HG03045 (cell line): Measurements from ENCODE around the gene APMAP.
"Not testable (repeated sequence)": the region's sequence is repeated elsewhere in the genome, so short reads cannot be mapped to it uniquely, and the experiment has no call there.

Experiments
- ATAC-seq: cut with Tn5 transposase; IDR thresholded peaks from one replicate; pipeline ENCODE4 v1.9.1; 2021; ENCODE audit warnings: mild to moderate bottlenecking, moderate library complexity; ENCODE audit not compliant: unreplicated experiment

The APMAP gene

DNA sequence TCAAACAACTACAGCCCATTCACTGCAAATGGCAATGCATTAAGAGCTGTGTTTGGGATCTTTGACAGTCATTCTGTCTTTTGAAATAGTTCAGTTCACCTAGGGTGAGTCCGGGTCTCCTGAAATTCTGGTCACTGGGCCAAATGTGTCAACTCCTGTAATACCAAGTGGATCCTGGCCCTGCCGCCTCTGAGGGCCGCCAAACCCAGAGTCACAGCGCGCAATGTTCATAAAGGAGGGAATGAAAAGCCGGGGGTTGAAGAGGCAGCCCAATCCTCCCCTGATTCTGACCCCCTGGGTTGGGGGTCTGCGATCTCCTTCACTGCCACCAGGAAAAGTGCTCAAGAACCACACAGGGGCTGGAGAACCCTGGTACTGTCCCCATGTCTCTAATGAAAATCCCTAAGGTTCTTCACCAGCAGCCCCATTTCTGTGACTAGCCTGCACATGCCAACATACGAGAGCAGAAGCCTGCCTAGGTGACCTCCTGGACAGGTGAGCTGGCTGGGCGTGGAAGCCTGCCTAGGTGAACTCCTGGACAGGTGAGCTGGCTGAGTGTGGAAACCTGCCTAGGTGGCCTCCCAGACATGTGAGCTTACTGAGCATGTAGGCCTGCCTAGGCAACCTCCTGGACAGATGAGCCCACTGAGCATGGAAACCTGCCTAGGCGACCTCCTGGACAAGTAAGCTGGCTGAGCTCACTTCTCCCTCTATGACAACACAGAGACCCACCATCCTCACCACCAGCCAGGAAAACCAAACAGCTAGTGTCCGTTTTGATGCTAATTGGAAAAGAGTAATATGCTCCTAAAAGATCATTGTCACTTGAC, 16.1 kb upstream of the APMAP start:
- ATAC-seq = no peak

GRCh38 chr20:25007491-25008305, 15.1 kb upstream of the APMAP start:
- no peak for ATAC-seq

DNA sequence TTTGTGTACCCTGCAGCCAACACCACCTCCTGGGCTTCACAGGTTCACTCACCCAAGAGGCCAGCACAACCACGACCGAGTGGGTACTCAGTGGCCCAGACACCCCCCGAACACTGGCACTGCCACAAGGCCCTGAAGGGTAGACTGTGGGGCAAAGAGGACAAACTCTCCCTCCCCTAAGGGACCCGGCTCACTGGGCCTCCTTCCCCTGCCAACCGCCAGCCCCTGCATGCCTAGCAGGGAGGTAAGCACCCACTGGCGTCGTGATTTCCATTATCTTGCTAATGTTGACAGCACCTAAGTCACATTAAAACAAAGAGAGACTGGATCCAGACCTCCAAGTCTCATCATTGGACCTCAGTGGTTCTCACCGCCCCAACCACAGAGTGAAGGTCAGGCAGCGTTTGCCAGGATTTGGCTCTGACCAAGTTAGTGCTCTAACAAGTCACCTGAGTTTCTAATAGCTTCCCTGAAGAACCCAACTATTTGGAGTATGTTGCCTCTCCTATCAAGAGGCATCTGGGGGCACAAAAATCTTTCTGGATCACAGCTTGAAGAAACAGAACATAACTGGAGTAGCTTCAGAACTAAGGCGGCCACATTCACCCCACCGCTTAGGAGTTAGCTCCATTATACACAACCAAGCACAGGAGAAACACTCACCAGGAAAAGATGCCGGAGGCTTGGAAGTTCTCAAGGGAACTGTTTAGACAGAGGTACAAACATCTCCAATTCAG, 14.0 kb upstream of the APMAP start:
- ATAC-seq = no peak

DNA sequence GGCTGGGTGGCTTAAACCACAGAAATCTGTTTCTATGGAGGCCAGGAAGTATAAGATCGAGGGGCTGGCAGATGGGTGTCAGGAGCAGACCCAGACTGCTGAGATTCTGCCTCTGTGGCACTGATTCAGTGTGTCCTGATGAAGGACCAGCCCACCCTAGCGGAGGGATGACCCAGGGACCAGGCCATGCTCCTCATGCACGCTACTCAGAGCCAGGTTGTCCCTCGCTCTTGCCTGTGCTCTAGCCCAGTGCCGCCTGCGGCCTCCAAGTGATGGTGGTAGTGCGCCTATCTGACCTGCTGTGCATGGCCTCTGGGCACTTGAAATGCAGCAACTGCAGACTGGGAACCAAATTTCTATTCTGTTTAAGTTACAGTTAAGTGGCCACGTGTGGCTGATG, 13.1 kb upstream of the APMAP start:
- ATAC-seq = no peak

DNA sequence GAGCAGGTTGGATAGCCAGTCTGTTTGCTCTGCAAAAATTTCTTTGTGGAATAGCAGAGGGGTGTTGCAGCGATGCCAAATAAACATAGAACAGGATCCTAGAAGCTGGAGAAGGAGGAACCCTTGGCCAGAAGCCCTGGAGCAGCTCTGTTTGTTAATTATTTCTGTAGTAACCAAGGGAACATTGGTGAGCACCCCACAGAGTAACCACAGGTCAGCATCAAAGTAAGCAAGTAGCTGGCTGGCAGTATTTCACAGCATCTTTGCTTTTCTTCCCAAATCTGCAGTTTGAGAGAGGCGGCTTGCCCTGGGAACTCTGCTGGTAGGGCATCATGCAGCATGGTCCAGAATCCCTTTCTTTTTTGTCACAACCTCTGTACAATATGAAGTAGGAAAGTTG, 12.7 kb upstream of the APMAP start:
- ATAC-seq = no peak

- no peak for ATAC-seq
Measured at GRCh38 chr20:25003002-25003401, 10.5 kb upstream of the APMAP start.

DNA sequence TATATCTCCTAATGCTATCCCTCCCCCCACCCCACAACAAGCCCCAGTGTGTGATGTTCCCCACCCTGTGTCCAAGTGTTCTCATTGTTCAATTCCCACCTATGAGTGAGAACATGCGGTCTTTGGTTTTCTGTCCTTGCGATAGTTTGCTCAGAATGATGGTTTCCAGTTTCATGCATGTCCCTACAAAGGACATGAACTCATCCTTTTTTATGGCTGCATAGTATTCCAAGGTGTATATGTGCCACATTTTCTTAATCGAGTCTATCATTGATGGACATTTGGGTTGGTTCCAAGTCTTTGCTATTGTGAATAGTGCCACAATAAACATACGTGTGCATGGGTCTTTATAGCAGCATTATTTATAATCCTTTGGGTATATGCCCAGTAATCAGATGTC, 8.8 kb upstream of the APMAP start:
- not testable (repeated sequence) for ATAC-seq

- no peak for ATAC-seq
Measured at GRCh38 chr20:25000268-25000801, 7.8 kb upstream of the APMAP start.

- no peak for ATAC-seq
Measured at GRCh38 chr20:24999568-24999967, 7.0 kb upstream of the APMAP start.

GRCh38 chr20:24998631-24999445, 6.3 kb upstream of the APMAP start:
- no peak for ATAC-seq

GRCh38 chr20:24998121-24998520, 5.6 kb upstream of the APMAP start:
- ATAC-seq = no peak

GRCh38 chr20:24996449-24997377, 4.2 kb upstream of the APMAP start:
- no peak for ATAC-seq

GRCh38 chr20:24995741-24996448, 3.3 kb upstream of the APMAP start:
- ATAC-seq = no peak

DNA sequence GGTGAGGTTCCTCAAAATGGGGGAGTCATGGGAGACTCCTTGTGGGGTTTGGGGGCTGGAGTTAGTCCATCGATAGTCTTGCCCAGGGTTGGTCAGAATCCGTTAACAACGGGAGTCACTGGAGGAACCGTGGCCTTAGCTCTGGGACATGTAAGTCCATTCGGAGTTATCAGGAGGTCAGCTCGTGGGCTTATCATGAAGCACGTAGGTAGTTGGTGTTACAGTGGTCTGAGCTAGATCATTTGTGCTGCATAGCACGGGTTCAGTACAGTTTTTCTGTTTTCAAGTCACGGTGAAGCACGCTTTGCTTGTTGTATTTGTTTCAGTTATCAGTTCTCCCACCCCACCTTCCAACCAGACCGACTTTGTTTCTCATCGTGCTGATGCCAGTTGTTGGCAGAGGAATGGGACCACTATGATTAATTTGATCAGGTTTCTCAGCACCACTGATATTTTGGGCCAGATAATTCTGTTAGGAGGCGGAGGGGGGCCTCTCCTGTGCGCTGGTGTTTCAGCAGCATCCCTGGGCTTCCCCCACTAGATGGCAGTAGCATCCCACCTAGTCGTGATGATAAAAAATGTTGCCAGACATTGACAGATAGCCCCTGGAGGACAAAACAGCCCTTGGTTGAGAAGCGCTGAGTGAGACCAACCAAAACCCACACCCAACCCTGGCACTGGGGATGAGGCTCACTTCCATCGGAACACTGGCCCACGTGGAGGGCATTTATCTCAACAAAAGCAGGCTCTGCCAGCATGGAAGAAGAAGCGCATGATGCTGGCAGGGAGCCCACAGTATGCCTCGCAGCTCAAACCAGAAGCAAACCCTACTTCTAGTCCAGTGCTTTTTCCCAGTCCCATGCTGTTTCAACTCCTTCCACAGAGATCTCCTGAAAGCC, 2.2 kb upstream of the APMAP start:
- no peak for ATAC-seq

DNA sequence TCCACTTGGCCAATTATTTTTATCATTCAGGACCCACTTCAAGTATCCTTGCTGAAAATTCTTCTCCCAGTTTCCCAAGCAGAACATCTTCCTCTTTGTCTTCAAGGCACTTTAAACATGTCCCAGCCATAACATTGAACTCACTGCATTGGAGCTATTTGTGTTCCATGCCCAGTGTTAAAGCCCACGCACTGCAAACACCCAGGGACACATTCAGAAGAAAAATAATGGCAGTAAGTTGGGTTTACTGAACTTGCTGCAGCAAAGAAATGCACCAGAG, 1.6 kb upstream of the APMAP start:
- no peak for ATAC-seq

DNA sequence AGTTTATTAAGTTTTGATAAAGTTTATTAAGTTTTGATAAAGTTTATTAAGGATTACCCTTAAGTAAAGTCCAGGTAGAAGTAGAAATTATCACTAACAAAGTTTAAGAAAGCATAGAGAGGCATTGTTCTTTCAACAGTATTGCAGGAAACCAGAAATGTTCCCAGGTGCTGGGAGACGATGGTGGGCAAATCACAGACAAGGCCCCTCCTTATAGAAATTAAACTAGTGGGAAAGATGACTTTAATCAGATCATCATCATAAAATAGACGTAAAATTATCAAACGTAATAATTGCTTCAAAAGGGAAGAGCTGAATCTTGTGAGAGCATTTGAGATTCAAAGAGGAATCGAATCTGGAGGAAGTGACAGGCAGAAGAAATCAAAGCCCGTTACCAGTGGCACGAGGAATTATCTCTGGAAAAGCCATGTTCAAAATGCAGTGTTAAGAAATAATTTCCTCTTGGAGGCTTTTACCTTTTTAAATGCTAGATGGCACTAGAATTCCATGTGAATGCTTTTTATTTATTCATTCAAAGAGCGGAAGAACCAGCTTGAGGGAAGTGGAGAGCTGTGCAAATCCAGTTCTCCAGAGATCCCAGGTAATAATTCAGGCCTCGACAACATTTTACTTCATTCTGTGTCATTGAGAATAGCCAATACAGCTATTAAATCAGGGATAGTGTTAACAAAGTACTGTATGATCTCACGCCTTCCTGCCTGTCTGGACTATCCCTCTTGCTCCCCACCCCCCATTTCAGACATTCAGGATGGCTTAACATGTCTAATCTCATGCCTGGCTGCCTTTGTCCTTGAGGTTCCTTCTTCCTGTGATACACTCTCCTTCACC, 1.0 kb upstream of the APMAP start:
- ATAC-seq = no peak

DNA sequence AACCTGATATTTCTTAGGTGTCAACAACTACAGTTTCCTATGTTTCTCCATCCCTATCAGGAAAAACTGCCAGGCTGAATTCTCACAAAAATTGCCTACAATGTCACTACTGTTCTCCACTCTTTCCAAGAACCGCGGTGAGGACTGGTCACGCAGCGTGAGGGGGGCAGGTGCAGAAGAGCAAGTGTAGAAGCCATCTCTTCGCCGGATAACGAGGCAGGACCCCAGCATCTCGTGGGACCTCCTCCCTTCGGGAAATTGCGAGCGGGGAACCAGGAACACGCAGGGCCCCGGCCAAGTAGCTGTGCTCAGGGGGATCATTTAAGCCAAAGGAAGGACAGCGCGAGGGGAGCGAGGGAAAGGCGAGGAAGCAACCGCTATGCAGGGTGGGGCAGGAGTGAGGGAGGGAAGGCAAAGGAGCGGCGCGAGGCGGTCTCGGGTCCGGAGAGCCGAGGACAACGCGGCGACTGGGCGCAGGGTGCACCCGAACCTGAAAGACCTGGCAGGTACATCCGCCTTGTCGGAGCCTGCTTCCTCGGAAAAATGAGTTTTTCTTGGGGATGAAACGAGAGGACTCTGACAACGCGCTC, 559 bp downstream of the APMAP start:
- peak; percentile 23 for ATAC-seq
